HCT116 (cell line): ENCODE measurements around the gene RHOU. TPM values are rescaled to one million over a fixed set of nuclear protein-coding genes. Genes with fewer than 3 reads are reported as not detected.

Experiments
- ATAC-seq: fragments of 200-7000 bp; cut with Tn5 transposase; 2 replicates; pipeline ENCODE4 v1.9.1; 2020; ENCODE audit warnings: mild to moderate bottlenecking, moderate library complexity
- BruUV-seq: library from RNA; stranded (reverse); fragments of 400-500 nt; replicated peaks from 2 replicates; lab custom pipeline; 2021; lab: Mats Ljungman, UMichigan
- CTCF ChIA-PET: fragments of 300-600 bp; sonication (Branson Sonifier 250); formaldehyde crosslinking; loops from one replicate; lab custom pipeline; 2021; ENCODE audit warnings: antibody characterized with exemption; lab: Charles Lee
- POLR2A ChIA-PET: fragments of 300-600, 350-600 bp; sonication (Branson Sonifier 250); formaldehyde crosslinking; loops from one replicate; lab custom pipeline; 2021; ENCODE audit warnings: antibody characterized with exemption; lab: Charles Lee
- RAD21 ChIA-PET, 2 experiments: fragments of 300-600 bp; sonication (Branson Sonifier 250); formaldehyde crosslinking; loops; one replicate each; lab custom pipeline; 2023; ENCODE audit warnings: low total read pairs in 2 of 2; ENCODE audit not compliant: uncharacterized antibody in 2 of 2, unreplicated experiment in 2 of 2, low non-redundant PET in 1 of 2; lab: Charles Lee
- DNase-seq: peaks from one replicate; pipeline ENCODE4 v3.0.0-alpha.2; 2010; ENCODE audit warnings: low read depth, low spot score
- H2AFZ ChIP-seq: fragments of 200-600 bp; shearing (Covaris generic), sonication (generic); 2 replicates; pipeline ENCODE4 v1.6.1; 2017; ENCODE audit warnings: low read depth, mixed run types, mixed read lengths, antibody characterized with exemption, low read length; ENCODE audit not compliant: poor library complexity, severe bottlenecking
- H3K27ac ChIP-seq: 2 replicates; pipeline ENCODE4 v1.5.1; 2012; ENCODE audit warnings: low read depth, low read length
- H3K27me3 ChIP-seq: fragments of 200-600 bp; sonication (generic); 2 replicates; pipeline ENCODE4 v1.6.1; 2016; ENCODE audit warnings: mixed run types, low read length, mixed read lengths; ENCODE audit not compliant: insufficient read depth
- H3K36me3 ChIP-seq, 2 experiments: fragments of 200-500 bp in 1 of 2; fragments of 200-600 bp in 1 of 2; sonication (Bioruptor generic) in 1 of 2; sonication (generic) in 1 of 2; 2 replicates each; pipeline versions ENCODE4 v1.5.1 to v1.6.1; 2014 to 2016; ENCODE audit warnings: low read length in 2 of 2, inconsistent platforms in 1 of 2, mixed read lengths in 1 of 2, mixed run types in 1 of 2; ENCODE audit not compliant: insufficient read depth in 2 of 2, control insufficient read depth in 1 of 2
- H3K4me1 ChIP-seq, 2 experiments: fragments of 200-600 bp in 1 of 2; sonication (generic) in 1 of 2; 2 replicates each; pipeline versions ENCODE4 v1.5.1 to v1.6.1; 2012 to 2017; ENCODE audit warnings: low read length in 2 of 2, inconsistent platforms in 1 of 2, mild to moderate bottlenecking in 1 of 2, mixed read lengths in 1 of 2, mixed run types in 1 of 2, moderate library complexity in 1 of 2; ENCODE audit not compliant: insufficient read depth in 2 of 2, control insufficient read depth in 1 of 2
- H3K4me2 ChIP-seq: fragments of 200-600 bp; sonication (generic); 2 replicates; pipeline ENCODE4 v1.6.1; 2017; ENCODE audit warnings: mixed run types, low read length, mixed read lengths
- H3K4me3 ChIP-seq, 2 experiments: fragments of 200-600 bp in 1 of 2; sonication (generic) in 1 of 2; replicated peaks in 1 of 2; 2 replicates each; pipeline ENCODE4 v1.5.1; 2011 to 2016; ENCODE audit warnings: low read length in 2 of 2, control low read depth in 1 of 2, low read depth in 1 of 2, mild to moderate bottlenecking in 1 of 2, mixed read lengths in 1 of 2, mixed run types in 1 of 2
- H3K79me2 ChIP-seq: fragments of 200-600 bp; sonication (generic); 2 replicates; pipeline ENCODE4 v1.6.1; 2017; ENCODE audit warnings: mild to moderate bottlenecking, mixed run types, low read length, moderate library complexity, mixed read lengths; ENCODE audit not compliant: insufficient read depth
- H3K9ac ChIP-seq: fragments of 200-600 bp; sonication (generic); 2 replicates; pipeline ENCODE4 v1.6.1; 2016; ENCODE audit warnings: low read length, mixed read lengths
- H3K9me2 ChIP-seq: fragments of 200-600 bp; sonication (generic), shearing (Covaris generic); 2 replicates; pipeline ENCODE4 v1.6.1; 2017; ENCODE audit warnings: mixed run types, mild to moderate bottlenecking, moderate library complexity; ENCODE audit not compliant: insufficient read depth
- H3K9me3 ChIP-seq, 2 experiments: fragments of 200-500 bp in 1 of 2; fragments of 200-600 bp in 1 of 2; sonication (Bioruptor generic) in 1 of 2; sonication (generic) in 1 of 2; 2 replicates each; pipeline ENCODE4 v1.6.1; 2014 to 2017; ENCODE audit warnings: low read length in 2 of 2, mixed read lengths in 2 of 2, inconsistent platforms in 1 of 2, low read depth in 1 of 2, mild to moderate bottlenecking in 1 of 2, mixed run types in 1 of 2, moderate library complexity in 1 of 2; ENCODE audit not compliant: control insufficient read depth in 1 of 2, insufficient read depth in 1 of 2
- H4K20me1 ChIP-seq: fragments of 200-600 bp; sonication (generic), shearing (Covaris generic); 2 replicates; pipeline ENCODE4 v1.6.1; 2017; ENCODE audit warnings: mixed run types, mild to moderate bottlenecking, moderate library complexity; ENCODE audit not compliant: insufficient read depth
- CBX3 ChIP-seq: IDR thresholded peaks from 2 replicates; pipeline ENCODE4 v1.6.1; 2012; ENCODE audit warnings: low read depth
- EGR1 ChIP-seq: IDR thresholded peaks from 2 replicates; pipeline ENCODE4 v1.6.1; 2012; ENCODE audit warnings: low read depth
- EZH2 ChIP-seq: fragments of 200-600 bp; sonication (generic); IDR thresholded peaks from 2 replicates; pipeline ENCODE4 v1.6.1; 2017; ENCODE audit warnings: antibody characterized with exemption, mixed run types
- EZH2phosphoT487 ChIP-seq: fragments of 200-600 bp; IDR thresholded peaks from 2 replicates; pipeline ENCODE4 v1.6.1; 2018; ENCODE audit warnings: antibody characterized with exemption, borderline replicate concordance
- FOSL1 ChIP-seq: IDR thresholded peaks from 2 replicates; pipeline ENCODE4 v1.6.1; 2012; ENCODE audit warnings: low read depth
- POLR2A ChIP-seq: IDR thresholded peaks from 2 replicates; pipeline ENCODE4 v1.7.0; 2011; ENCODE audit warnings: borderline replicate concordance; ENCODE audit not compliant: insufficient read depth, insufficient read length; ENCODE audit errors: extremely low read depth
- RAD21 ChIP-seq: IDR thresholded peaks from 2 replicates; pipeline ENCODE4 v1.6.1; 2012; ENCODE audit warnings: low read depth, mild to moderate bottlenecking
- REST ChIP-seq: IDR thresholded peaks from 2 replicates; pipeline ENCODE4 v1.6.1; 2012; ENCODE audit warnings: low read depth
- SIN3A ChIP-seq: IDR thresholded peaks from 2 replicates; pipeline ENCODE4 v1.6.1; 2012; ENCODE audit warnings: low read depth
- SRF ChIP-seq: IDR thresholded peaks from 2 replicates; pipeline ENCODE4 v1.6.1; 2012; ENCODE audit warnings: low read depth
- TCF7L2 ChIP-seq: IDR thresholded peaks from 2 replicates; pipeline ENCODE4 v1.7.0; 2011; ENCODE audit warnings: borderline replicate concordance, inconsistent platforms; ENCODE audit not compliant: insufficient read depth, insufficient read length; ENCODE audit errors: extremely low read depth
- ZBTB33 ChIP-seq: IDR thresholded peaks from 2 replicates; pipeline ENCODE4 v1.6.1; 2011; ENCODE audit warnings: mild to moderate bottlenecking, low read length, moderate library complexity; ENCODE audit not compliant: insufficient replicate concordance; ENCODE audit errors: extremely low read depth
- ZFX ChIP-seq: fragments of 450-650 bp; IDR thresholded peaks from 2 replicates; pipeline ENCODE4 v1.6.1; 2017
- ZNF274 ChIP-seq: fragments of 200-500 bp; sonication (Bioruptor generic); IDR thresholded peaks from 2 replicates; pipeline ENCODE4 v1.6.1; 2014; ENCODE audit warnings: mild to moderate bottlenecking, low read depth, low read length, inconsistent platforms
- intact Hi-C: fragments of 100-400 bp; cut with micrococcal nuclease; formaldehyde crosslinking; loops from 2 replicates; pipeline ENCODE4 v1.10.0; 2022
- total RNA-seq: library from RNA; stranded (reverse); gene quantifications from one replicate; pipeline ENCODE4 v1.2.1, GENCODE V29; 2021; ENCODE audit not compliant: unreplicated experiment
- TF ChIP-seq, protein P1 (sequence below), 3 experiments: fragments of 200-600 bp in 1 of 3; sonication (generic) in 1 of 3; IDR thresholded peaks in 2 of 3; conservative IDR thresholded peaks in 1 of 3; 2 replicates each; pipeline ENCODE4 v1.5.1; 2012 to 2017; ENCODE audit warnings: low read depth in 2 of 3, low read length in 2 of 3, antibody characterized with exemption in 1 of 3, borderline replicate concordance in 1 of 3, control low read depth in 1 of 3, mild to moderate bottlenecking in 1 of 3, mixed read lengths in 1 of 3, mixed run types in 1 of 3, moderate library complexity in 1 of 3; ENCODE audit not compliant: insufficient read depth in 1 of 3
- TF ChIP-seq, protein P2 (sequence below): IDR thresholded peaks from 2 replicates; pipeline ENCODE4 v1.6.1; 2012

RHOU gene
- total RNA-seq, 1 experiment from 2014 or later = 4.0 TPM

DNA sequence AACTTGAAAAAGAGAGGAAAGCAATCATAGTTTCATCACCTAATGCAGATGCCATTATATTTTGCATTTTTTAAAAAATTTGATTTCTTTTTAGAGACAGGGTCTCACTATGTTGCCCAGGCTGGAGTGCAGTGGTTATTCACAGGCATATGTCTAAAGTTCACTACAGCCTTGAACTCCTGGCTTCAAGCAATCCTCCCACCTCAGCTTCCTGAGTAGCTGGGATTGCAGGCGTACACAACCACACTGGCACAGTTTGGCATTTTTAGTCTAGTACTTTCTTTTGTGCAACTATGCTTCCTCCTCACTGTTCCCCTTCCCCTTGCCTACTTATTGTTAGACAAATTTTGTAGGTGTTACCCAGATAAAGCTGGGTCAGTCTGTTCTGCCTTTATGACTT lies 18.0 kb downstream of the RHOU start:
- Histone ChIP-seq H2AFZ (no peak overlapping the region), H3K4me3 (no peak overlapping the region), H3K4me2 (no peak overlapping the region), H3K9ac (no peak overlapping the region), H3K27ac (no peak overlapping the region), H3K36me3 (no peaks in the 10 kb centered on the region), H3K27me3 (peaks cover 35% of the 10 kb centered on the region), H3K79me2 (no peaks in the 10 kb centered on the region), H3K9me2 (no peaks in the 10 kb centered on the region), H3K9me3 (no peaks in the 10 kb centered on the region), H3K4me1 (no peaks in the 10 kb centered on the region), H4K20me1 (no peaks in the 10 kb centered on the region)
- ChIA-PET CTCF (interaction anchor here (0.8 kb wide), 1 partner anchor 17 kb away, joined by 3 read pairs; no protein-coding TSS in a partner anchor), RAD21 (no interaction called here), POLR2A (no interaction called here)
- TF ChIP-seq ZFX (no peak), EGR1 (no peak), EZH2phosphoT487 (no peak), CBX3 (no peak), ZNF274 (no peak), SIN3A (no peak), POLR2A (no peak), ZBTB33 (no peak), TCF7L2 (no peak), REST (no peak), SRF (no peak), FOSL1 (no peak), EZH2 (no peak), RAD21 (no peak)
- TF ChIP-seq, protein P1, sequence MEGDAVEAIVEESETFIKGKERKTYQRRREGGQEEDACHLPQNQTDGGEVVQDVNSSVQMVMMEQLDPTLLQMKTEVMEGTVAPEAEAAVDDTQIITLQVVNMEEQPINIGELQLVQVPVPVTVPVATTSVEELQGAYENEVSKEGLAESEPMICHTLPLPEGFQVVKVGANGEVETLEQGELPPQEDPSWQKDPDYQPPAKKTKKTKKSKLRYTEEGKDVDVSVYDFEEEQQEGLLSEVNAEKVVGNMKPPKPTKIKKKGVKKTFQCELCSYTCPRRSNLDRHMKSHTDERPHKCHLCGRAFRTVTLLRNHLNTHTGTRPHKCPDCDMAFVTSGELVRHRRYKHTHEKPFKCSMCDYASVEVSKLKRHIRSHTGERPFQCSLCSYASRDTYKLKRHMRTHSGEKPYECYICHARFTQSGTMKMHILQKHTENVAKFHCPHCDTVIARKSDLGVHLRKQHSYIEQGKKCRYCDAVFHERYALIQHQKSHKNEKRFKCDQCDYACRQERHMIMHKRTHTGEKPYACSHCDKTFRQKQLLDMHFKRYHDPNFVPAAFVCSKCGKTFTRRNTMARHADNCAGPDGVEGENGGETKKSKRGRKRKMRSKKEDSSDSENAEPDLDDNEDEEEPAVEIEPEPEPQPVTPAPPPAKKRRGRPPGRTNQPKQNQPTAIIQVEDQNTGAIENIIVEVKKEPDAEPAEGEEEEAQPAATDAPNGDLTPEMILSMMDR (IDR thresholded peaks at IDR 0.05 in 2 of 3, conservative IDR thresholded peaks at IDR 0.05 in 1 of 3; ENCODE audit: borderline replicate concordance in 1 of 3, insufficient read depth in 1 of 3, low read depth in 2 of 3, low read length in 2 of 3) = no peak
- TF ChIP-seq, protein P2, sequence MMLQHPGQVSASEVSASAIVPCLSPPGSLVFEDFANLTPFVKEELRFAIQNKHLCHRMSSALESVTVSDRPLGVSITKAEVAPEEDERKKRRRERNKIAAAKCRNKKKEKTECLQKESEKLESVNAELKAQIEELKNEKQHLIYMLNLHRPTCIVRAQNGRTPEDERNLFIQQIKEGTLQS = no peak
- intact Hi-C loops = no loop called here
- no TSS peak for BruUV-seq
- ATAC-seq = no peak
- no peak for DNase-seq
